Measurements from ENCODE around the gene SULT1B1. TPM values are rescaled to one million over a fixed set of nuclear protein-coding genes. Genes with fewer than 3 reads are reported as not detected.

SULT1B1 gene
- total RNA-seq (2014; rRNA removed; shearing (Covaris generic)) (not detected in 2 replicates), total RNA-seq (2022) (0.08 TPM in 1 of 2 replicates, not detected in the other), Bru-seq, nascent RNA (not detected), BruChase-seq, experiment 1, labeled RNA remaining after a 6-hour chase (not detected), BruChase-seq, experiment 2, labeled RNA remaining after a 2-hour chase (not detected)
- long read RNA-seq = 0 reads

DNA sequence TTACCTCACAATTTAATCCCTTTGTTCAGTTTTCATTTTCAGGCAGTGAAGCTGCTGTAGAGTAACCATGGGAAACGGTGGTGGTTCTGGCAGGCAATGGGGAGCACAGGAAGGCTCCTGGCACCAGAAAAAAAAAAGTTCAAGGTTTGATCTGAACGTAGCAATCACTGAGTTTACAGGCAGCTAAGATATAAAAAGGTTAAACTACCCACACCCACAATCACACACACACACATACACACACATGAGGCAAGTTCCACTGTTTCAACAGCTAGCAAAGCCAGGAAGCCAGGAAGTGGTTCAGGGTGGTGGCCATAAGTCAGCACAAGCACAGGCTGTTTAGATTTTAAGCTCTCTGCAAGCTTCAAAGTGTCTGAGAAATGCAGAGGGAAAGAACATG, at the start of gene SULT1B1:
SULT1B1 (minus strand) TSS at position 166 of the 400 bp plus-strand sequence. CDS start 5,403 bp downstream, outside the sequence.
- Histone ChIP-seq H3K79me2 (ENCODE audit: insufficient read depth, low read depth, low read length) (no peaks in the 10 kb centered on the region), H3K27ac (ENCODE audit: low read depth, low read length, poor library complexity, severe bottlenecking) (no peak within 1 kb of the TSS), H3K4me2 (ENCODE audit: low read length) (no peak within 1 kb of the TSS), H3K9me3 (ENCODE audit: low read length) (no peaks in the 10 kb centered on the region), H2AFZ (ENCODE audit: low read length) (no peak within 1 kb of the TSS), H3K4me1 (ENCODE audit: insufficient read depth, low read length, poor library complexity, severe bottlenecking) (no peaks in the 10 kb centered on the region), H3K4me3 (ENCODE audit: low read depth, low read length, poor library complexity, severe bottlenecking) (no peak within 1 kb of the TSS), H3K36me3 (ENCODE audit: insufficient read depth, low read length) (no peaks in the 10 kb centered on the region), H4K20me1 (ENCODE audit: insufficient read depth, low read length) (no peaks in the 10 kb centered on the region), H3K9me2 (ENCODE audit: insufficient read depth, low read length) (no peaks in the 10 kb centered on the region)
- TF ChIP-seq EZH2phosphoT487 (IDR thresholded peaks at IDR 0.05; ENCODE audit: borderline replicate concordance, low read depth, low read length) (no peak), CTCF (conservative IDR thresholded peaks at IDR 0.05; ENCODE audit: low read length) (no peak)
- no TSS peak for BruUV-seq (replicated peaks)
- CTCF ChIA-PET (ENCODE audit: unreplicated experiment) = no interaction called here
- intact Hi-C loops (cut with micrococcal nuclease; ENCODE audit: unreplicated experiment) = no loop called here
- POLR2A ChIA-PET = no interaction called here
- no peak for DNase-seq (ENCODE audit: low spot score)

DNA sequence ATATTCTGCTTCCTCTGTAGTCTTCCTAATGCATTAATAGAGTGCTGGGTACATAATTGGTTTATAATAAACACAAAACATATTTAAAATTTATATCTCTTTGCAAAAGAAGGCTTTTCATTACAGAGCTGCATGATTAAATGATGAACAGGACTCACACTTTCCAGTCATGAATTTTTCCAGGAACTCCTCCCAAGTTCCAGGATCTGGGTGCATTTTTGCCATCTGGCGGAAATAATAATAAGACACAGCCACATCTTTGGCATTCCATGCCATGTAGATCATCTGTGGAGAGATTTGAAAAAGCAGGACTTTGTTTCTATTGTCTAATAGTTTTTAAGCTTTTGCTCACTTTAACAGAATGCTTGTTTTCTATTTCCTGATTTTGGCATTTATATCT, 40.2 kb upstream of the SULT1B1 start:
- Histone ChIP-seq H3K4me2 (ENCODE audit: low read length) (no peak overlapping the region), H3K9me3 (ENCODE audit: low read length) (no peaks in the 10 kb centered on the region), H2AFZ (ENCODE audit: low read length) (no peak overlapping the region), H3K27ac (ENCODE audit: low read depth, low read length, poor library complexity, severe bottlenecking) (no peak overlapping the region), H3K4me1 (ENCODE audit: insufficient read depth, low read length, poor library complexity, severe bottlenecking) (no peaks in the 10 kb centered on the region), H3K79me2 (ENCODE audit: insufficient read depth, low read depth, low read length) (no peaks in the 10 kb centered on the region), H4K20me1 (ENCODE audit: insufficient read depth, low read length) (no peaks in the 10 kb centered on the region), H3K9me2 (ENCODE audit: insufficient read depth, low read length) (no peaks in the 10 kb centered on the region), H3K4me3 (ENCODE audit: low read depth, low read length, poor library complexity, severe bottlenecking) (no peak overlapping the region), H3K36me3 (ENCODE audit: insufficient read depth, low read length) (no peaks in the 10 kb centered on the region)
- intact Hi-C loops (cut with micrococcal nuclease; ENCODE audit: unreplicated experiment) = no loop called here
- no TSS peak for BruUV-seq (replicated peaks)
- DNase-seq (ENCODE audit: low spot score) = no peak
- ChIA-PET CTCF (ENCODE audit: unreplicated experiment) (no interaction called here), POLR2A (no interaction called here)
- TF ChIP-seq EZH2phosphoT487 (IDR thresholded peaks at IDR 0.05; ENCODE audit: borderline replicate concordance, low read depth, low read length) (no peak), CTCF (conservative IDR thresholded peaks at IDR 0.05; ENCODE audit: low read length) (no peak)

- intact Hi-C loops (cut with micrococcal nuclease; ENCODE audit: unreplicated experiment) = no loop called here
- TF ChIP-seq CTCF (conservative IDR thresholded peaks at IDR 0.05; ENCODE audit: low read length) (no peak), EZH2phosphoT487 (IDR thresholded peaks at IDR 0.05; ENCODE audit: borderline replicate concordance, low read depth, low read length) (no peak)
Observed at GRCh38 chr4:69799337-69799736, 38.9 kb upstream of the SULT1B1 start.

More at GRCh38 chr4:69799337-69799736, 38.9 kb upstream of the SULT1B1 start:
- no peak for DNase-seq (ENCODE audit: low spot score)
- Histone ChIP-seq H3K4me1 (ENCODE audit: insufficient read depth, low read length, poor library complexity, severe bottlenecking) (no peaks in the 10 kb centered on the region), H3K9me3 (ENCODE audit: low read length) (no peaks in the 10 kb centered on the region), H3K36me3 (ENCODE audit: insufficient read depth, low read length) (no peaks in the 10 kb centered on the region), H3K4me2 (ENCODE audit: low read length) (no peak overlapping the region), H3K27ac (ENCODE audit: low read depth, low read length, poor library complexity, severe bottlenecking) (no peak overlapping the region), H4K20me1 (ENCODE audit: insufficient read depth, low read length) (no peaks in the 10 kb centered on the region), H3K4me3 (ENCODE audit: low read depth, low read length, poor library complexity, severe bottlenecking) (no peak overlapping the region), H3K9me2 (ENCODE audit: insufficient read depth, low read length) (no peaks in the 10 kb centered on the region), H3K79me2 (ENCODE audit: insufficient read depth, low read depth, low read length) (no peaks in the 10 kb centered on the region), H2AFZ (ENCODE audit: low read length) (no peak overlapping the region)
- no TSS peak for BruUV-seq (replicated peaks)
- ChIA-PET POLR2A (no interaction called here), CTCF (ENCODE audit: unreplicated experiment) (no interaction called here)
